Loucy (cell line): ENCODE results near the gene RGS19.

Experiments used
- EZH2phosphoT487 ChIP-seq: fragments of 200-600 bp; IDR thresholded peaks from 2 replicates; pipeline ENCODE4 v1.6.1; 2018; ENCODE audit warnings: antibody characterized with exemption, mild to moderate bottlenecking, moderate library complexity, borderline replicate concordance
- TF ChIP-seq, protein P1 (sequence below): fragments of 200-600 bp; sonication (generic); conservative IDR thresholded peaks from 2 replicates; pipeline ENCODE4 v1.5.1; 2014; ENCODE audit warnings: mild to moderate bottlenecking, antibody characterized with exemption, low read length

DNA sequence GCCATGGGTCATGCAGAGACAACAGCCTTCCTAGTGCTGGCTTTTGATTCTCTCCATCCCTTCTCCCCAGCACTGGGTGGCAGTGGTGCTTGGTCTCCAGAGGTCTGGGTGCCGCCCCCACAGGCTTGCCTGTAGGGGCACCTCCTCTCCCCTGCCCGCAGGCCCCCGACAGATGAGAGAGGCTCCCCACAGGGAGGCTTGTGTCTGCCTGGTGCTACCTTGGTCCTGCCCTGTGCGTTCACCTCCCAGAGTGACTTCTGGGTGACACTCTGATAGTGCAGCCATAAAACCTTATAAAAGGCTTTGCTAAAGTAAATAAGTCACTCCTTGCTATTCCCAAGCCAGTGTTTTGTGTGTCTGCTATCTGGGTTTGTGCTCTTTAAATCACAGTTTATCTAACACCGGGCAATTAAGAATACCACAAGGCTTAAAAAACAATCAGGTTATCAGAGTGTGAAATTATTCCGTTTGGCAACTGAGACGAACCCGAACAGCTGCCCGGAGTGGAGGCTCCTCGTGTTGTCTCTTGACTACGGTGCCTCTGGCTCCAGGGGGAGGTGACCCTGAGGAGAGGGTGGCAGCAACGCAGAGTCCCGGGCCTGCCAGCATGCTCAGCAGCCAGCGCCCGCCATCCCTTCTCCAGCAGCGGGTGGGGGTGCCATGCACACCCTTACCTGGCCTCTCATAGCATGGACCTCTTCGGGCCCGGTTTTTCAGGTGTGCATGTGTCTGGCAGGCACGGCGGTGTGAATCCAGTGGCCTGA is 48.8 kb downstream of the RGS19 start:
- TF ChIP-seq, protein P1, sequence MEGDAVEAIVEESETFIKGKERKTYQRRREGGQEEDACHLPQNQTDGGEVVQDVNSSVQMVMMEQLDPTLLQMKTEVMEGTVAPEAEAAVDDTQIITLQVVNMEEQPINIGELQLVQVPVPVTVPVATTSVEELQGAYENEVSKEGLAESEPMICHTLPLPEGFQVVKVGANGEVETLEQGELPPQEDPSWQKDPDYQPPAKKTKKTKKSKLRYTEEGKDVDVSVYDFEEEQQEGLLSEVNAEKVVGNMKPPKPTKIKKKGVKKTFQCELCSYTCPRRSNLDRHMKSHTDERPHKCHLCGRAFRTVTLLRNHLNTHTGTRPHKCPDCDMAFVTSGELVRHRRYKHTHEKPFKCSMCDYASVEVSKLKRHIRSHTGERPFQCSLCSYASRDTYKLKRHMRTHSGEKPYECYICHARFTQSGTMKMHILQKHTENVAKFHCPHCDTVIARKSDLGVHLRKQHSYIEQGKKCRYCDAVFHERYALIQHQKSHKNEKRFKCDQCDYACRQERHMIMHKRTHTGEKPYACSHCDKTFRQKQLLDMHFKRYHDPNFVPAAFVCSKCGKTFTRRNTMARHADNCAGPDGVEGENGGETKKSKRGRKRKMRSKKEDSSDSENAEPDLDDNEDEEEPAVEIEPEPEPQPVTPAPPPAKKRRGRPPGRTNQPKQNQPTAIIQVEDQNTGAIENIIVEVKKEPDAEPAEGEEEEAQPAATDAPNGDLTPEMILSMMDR, result no peak
- TF ChIP-seq EZH2phosphoT487, result no peak
